IPS DF 6.9 (cell line): ENCODE data around the gene IP6K3.

Experiments
- DNase-seq: peaks from one replicate; pipeline ENCODE4 v3.0.0-alpha.2; 2013; ENCODE audit warnings: low read depth, low spot score
- H3K27ac ChIP-seq: one replicate; pipeline ENCODE4 v1.5.1; 2013; ENCODE audit warnings: low read length, control low read depth
- H3K27me3 ChIP-seq: 2 replicates; pipeline ENCODE4 v1.6.1; 2013; ENCODE audit warnings: mild to moderate bottlenecking, low read length; ENCODE audit not compliant: control insufficient read depth, insufficient read depth
- H3K36me3 ChIP-seq: 2 replicates; pipeline ENCODE4 v1.6.1; 2013; ENCODE audit warnings: low read length; ENCODE audit not compliant: control insufficient read depth, insufficient read depth
- H3K4me1 ChIP-seq: 2 replicates; pipeline ENCODE4 v1.6.1; 2013; ENCODE audit warnings: low read length; ENCODE audit not compliant: control insufficient read depth, insufficient read depth
- H3K4me3 ChIP-seq: 2 replicates; pipeline ENCODE4 v1.5.1; 2013; ENCODE audit warnings: mild to moderate bottlenecking, low read length
- H3K9me3 ChIP-seq: 2 replicates; pipeline ENCODE4 v1.6.1; 2013; ENCODE audit warnings: low read length, inconsistent platforms; ENCODE audit not compliant: control insufficient read depth, insufficient read depth
- WGBS: extraction: QIAGEN DNeasy Blood & Tissue Kit; methylation state at CpG from one replicate; pipeline ENCODE4 v1.1.7; 2013; ENCODE audit warnings: mixed read lengths, missing lambda C conversion rate; ENCODE audit not compliant: insufficient read length, insufficient coverage; 5-methylcytosine and 5-hydroxymethylcytosine counted together

IP6K3 gene

GRCh38 chr6:33777398-33778388 is 31.0 kb upstream of the IP6K3 start:
- Histone ChIP-seq H3K4me3 (no peak overlapping the region), H3K9me3 (no peaks in the 10 kb centered on the region), H3K4me1 (peaks cover 19% of the 10 kb centered on the region), H3K27me3 (no peaks in the 10 kb centered on the region), H3K36me3 (peaks cover 59% of the 10 kb centered on the region), H3K27ac (no peak overlapping the region)
- no peak for DNase-seq
- WGBS, result no CpG with 5 or more reads among the region's 25 CpGs

- no CpG with 5 or more reads among the region's 13 CpGs for WGBS
- H3K9me3 ChIP-seq, result no peaks in the 10 kb centered on the region
These were observed 30.1 kb upstream of the IP6K3 start for GRCh38 chr6:33776764-33777163.

GRCh38 chr6:33776186-33776585 is 29.5 kb upstream of the IP6K3 start:
- no peak overlapping the region for H3K4me3 ChIP-seq
- no peaks in the 10 kb centered on the region for H3K27me3 ChIP-seq
- H3K27ac ChIP-seq, result no peak overlapping the region
- H3K4me1 ChIP-seq, result peaks cover 11% of the 10 kb centered on the region
- peaks cover 65% of the 10 kb centered on the region for H3K36me3 ChIP-seq
- no CpG with 5 or more reads among the region's 4 CpGs for WGBS
- no peaks in the 10 kb centered on the region for H3K9me3 ChIP-seq
- no peak for DNase-seq

More at GRCh38 chr6:33776764-33777163, 30.1 kb upstream of the IP6K3 start:
- DNase-seq, result no peak
- no peak overlapping the region for H3K27ac ChIP-seq
- no peak overlapping the region for H3K4me3 ChIP-seq
- no peaks in the 10 kb centered on the region for H3K27me3 ChIP-seq
- peaks cover 65% of the 10 kb centered on the region for H3K36me3 ChIP-seq
- peaks cover 14% of the 10 kb centered on the region for H3K4me1 ChIP-seq

- no peaks in the 10 kb centered on the region for H3K27me3 ChIP-seq
- peaks cover 56% of the 10 kb centered on the region for H3K36me3 ChIP-seq
- no peak overlapping the region for H3K27ac ChIP-seq
- no peak for DNase-seq
- no CpG with 5 or more reads among the region's 3 CpGs for WGBS
- peaks cover 13% of the 10 kb centered on the region for H3K4me1 ChIP-seq
- no peak overlapping the region for H3K4me3 ChIP-seq
- no peaks in the 10 kb centered on the region for H3K9me3 ChIP-seq
These were observed 28.1 kb upstream of the IP6K3 start for GRCh38 chr6:33774774-33775173.

- H3K27me3 ChIP-seq, result no peaks in the 10 kb centered on the region
- H3K4me3 ChIP-seq, result no peak overlapping the region
- DNase-seq, result no peak
- no peaks in the 10 kb centered on the region for H3K9me3 ChIP-seq
- peaks cover 44% of the 10 kb centered on the region for H3K36me3 ChIP-seq
- peaks cover 13% of the 10 kb centered on the region; the same call in 1 of the 2 replicates for H3K4me1 ChIP-seq
- no peak overlapping the region for H3K27ac ChIP-seq
- no CpG with 5 or more reads among the region's 6 CpGs for WGBS
These were observed 26.3 kb upstream of the IP6K3 start for GRCh38 chr6:33772902-33773472.

DNA sequence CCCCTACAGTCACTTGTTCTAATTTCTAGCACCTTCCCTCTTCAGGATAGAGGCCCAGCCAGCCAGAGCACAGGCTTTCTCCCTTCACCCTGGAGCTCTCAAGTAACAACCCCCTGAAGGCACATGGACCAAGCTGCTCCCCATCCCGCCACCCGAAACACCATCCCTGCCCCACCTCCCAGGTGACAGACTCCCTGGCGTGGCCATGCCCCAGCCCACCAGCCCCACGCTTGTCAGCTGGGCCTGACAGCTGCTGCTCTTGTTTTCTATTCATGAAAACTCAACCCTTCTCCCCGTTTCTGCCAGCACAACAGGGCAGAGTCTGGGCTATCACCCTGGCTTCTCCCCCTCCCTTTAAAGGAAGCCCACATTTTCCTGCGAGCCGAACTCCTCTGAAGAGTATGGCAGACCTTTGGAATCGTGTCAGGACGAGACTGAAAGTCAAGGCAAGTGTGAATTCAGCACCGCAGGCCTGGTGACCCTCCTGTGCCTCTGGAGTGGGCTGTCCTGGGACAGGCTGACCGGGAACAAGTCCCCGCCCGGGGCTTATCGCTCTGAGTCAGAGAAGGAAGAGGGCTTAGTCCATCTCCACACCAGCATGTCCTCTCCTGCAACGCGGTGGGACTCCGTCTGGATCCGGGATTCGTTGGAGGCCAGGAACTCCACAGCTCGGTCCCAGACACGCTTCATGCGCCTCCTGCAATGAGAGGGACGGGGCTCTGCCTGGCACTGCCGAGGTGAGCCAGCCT is 25.6 kb upstream of the IP6K3 start:
- Histone ChIP-seq H3K36me3 (peaks cover 38% of the 10 kb centered on the region), H3K9me3 (no peaks in the 10 kb centered on the region), H3K27me3 (no peaks in the 10 kb centered on the region), H3K4me3 (no peak overlapping the region), H3K4me1 (peaks cover 13% of the 10 kb centered on the region; the same call in 1 of the 2 replicates), H3K27ac (no peak overlapping the region)
- no CpG with 5 or more reads among the region's 24 CpGs for WGBS
- no peak for DNase-seq

GRCh38 chr6:33771146-33772081 is 24.7 kb upstream of the IP6K3 start:
- no CpG with 5 or more reads among the region's 47 CpGs for WGBS
- Histone ChIP-seq H3K36me3 (peaks cover 30% of the 10 kb centered on the region), H3K4me1 (peaks cover 13% of the 10 kb centered on the region; the same call in 1 of the 2 replicates), H3K27ac (no peak overlapping the region), H3K4me3 (no peak overlapping the region), H3K27me3 (no peaks in the 10 kb centered on the region), H3K9me3 (no peaks in the 10 kb centered on the region)
- peak; percentile 82 for DNase-seq

DNA sequence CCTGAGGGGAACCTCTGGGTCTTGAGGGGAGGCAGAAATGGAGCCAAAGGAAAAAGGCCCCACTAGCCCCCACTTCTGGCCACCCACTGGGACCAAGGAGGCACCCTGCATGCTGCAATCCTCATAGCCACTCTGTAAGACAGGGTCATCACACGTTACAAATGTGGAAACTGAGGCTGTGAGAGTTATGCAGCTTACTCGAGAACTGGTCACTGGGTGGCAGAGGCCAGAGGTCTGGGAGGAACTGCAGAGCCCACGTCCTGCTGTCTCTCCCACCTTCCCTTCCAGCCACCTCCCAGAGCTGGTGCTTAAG is 24.1 kb upstream of the IP6K3 start:
- H3K27ac ChIP-seq, result no peak overlapping the region
- peaks cover 13% of the 10 kb centered on the region; the same call in 1 of the 2 replicates for H3K4me1 ChIP-seq
- no CpG with 5 or more reads among the region's 3 CpGs for WGBS

GRCh38 chr6:33770124-33770832 is 23.6 kb upstream of the IP6K3 start:
- no peak for DNase-seq
- no peak overlapping the region for H3K4me3 ChIP-seq

More for the DNA sequence above, 24.1 kb upstream of the IP6K3 start:
- Histone ChIP-seq H3K36me3 (peaks cover 23% of the 10 kb centered on the region), H3K27me3 (no peaks in the 10 kb centered on the region), H3K4me3 (no peak overlapping the region), H3K9me3 (no peaks in the 10 kb centered on the region)
- DNase-seq, result no peak

More at GRCh38 chr6:33770124-33770832, 23.6 kb upstream of the IP6K3 start:
- H3K27ac ChIP-seq, result no peak overlapping the region
- no peaks in the 10 kb centered on the region for H3K27me3 ChIP-seq
- H3K9me3 ChIP-seq, result no peaks in the 10 kb centered on the region
- peaks cover 13% of the 10 kb centered on the region for H3K4me1 ChIP-seq
- no CpG with 5 or more reads among the region's 14 CpGs for WGBS
- H3K36me3 ChIP-seq, result peaks cover 20% of the 10 kb centered on the region
